ENCODE results near the gene THAP4.
"Not testable (repeated sequence)": the region's sequence is repeated elsewhere in the genome, so short reads cannot be mapped to it uniquely, and the experiment has no call there.

The THAP4 gene

GRCh38 chr2:241665731-241666440 lies 28.9 kb upstream of the THAP4 start:
- no peak for DNase-seq

DNA sequence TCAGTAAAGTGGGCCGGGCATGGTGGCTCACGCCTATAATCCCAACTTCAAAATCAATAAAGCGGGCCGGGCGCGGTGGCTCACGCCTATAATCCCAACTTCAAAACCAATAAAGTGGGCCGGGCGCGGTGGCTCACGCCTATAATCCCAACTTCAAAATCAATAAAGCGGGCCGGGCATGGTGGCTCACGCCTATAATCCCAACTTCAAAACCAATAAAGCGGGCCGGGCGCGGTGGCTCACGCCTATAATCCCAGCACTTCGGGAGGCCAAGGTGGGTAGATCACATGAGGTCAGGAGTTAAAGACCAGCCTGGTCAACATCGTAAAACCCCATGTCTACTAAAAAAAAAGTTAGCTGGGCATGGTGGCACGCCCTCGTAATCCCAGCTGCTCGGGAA lies 25.8 kb upstream of the THAP4 start:
- DNase-seq: not testable (repeated sequence)

DNA sequence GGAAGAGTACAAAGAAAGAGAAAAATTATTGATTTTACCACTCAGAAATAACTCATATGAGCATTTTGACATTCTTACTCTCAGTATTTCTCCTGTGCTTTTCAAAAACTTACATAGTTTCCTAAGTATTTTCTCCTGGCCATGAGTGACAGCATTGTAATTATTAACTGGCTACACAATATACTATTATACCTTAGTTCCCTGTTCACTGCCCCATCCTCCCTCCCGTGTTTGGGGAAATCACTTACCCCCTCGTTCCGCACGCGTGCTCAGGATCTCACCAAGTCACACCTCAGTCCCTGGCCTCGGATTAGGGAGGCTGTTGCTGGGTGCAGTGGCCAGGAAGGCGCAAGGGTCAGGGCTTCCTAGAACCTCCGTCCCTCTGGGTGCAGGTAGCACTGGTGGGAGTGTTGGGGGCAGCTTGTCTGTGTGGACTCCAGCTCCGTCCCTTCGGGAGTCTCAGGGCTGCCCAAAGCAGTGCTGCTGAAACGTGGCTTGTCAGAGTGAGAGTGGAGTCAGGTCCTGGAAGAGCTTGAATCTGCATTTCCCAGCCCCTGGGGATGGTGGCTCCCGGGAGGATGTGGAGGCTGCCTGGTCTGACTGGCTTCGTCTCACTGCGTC lies 23.7 kb upstream of the THAP4 start:
- DNase-seq: no peak

DNA sequence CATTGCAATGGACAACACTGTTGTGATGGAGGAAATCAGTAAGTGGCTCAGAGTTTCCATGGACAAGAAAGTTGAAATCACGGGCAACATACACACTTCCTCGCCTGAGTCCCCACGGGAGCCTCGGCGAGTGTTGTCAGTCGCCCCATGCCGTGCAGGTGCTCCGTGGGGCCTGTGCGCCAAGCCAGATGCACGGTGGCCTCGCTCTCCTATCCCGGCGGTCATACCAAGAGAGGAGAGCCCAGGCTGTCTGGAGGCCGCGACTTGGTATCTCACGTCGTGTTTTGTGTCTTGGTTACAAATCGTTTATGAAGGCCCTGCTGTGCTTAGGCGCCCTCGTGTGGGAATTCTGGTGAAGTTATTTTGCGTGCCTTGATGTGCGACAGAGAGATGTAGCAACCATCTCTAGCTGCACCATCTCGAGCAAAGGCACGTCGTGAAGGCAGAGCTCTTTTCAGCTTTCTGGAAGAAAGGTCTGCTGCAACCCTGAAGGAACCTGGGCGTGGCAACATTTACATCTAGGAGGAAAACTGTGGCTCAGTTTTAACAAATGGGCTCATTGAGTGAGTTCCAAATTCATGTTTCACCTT lies 22.3 kb upstream of the THAP4 start:
- DNase-seq: no peak

GRCh38 chr2:241658296-241658695 lies 21.3 kb upstream of the THAP4 start:
- DNase-seq: no peak

GRCh38 chr2:241657786-241658254 lies 20.9 kb upstream of the THAP4 start:
- DNase-seq: no peak

- DNase-seq: no peak
Observed at GRCh38 chr2:241656190-241656741, 19.3 kb upstream of the THAP4 start.

- DNase-seq: no peak
Observed at GRCh38 chr2:241655516-241656189, 18.7 kb upstream of the THAP4 start.

- DNase-seq: no peak
Observed at GRCh38 chr2:241654551-241654950, 17.6 kb upstream of the THAP4 start.

GRCh38 chr2:241653210-241653750 lies 16.3 kb upstream of the THAP4 start:
- no peak for DNase-seq

DNA sequence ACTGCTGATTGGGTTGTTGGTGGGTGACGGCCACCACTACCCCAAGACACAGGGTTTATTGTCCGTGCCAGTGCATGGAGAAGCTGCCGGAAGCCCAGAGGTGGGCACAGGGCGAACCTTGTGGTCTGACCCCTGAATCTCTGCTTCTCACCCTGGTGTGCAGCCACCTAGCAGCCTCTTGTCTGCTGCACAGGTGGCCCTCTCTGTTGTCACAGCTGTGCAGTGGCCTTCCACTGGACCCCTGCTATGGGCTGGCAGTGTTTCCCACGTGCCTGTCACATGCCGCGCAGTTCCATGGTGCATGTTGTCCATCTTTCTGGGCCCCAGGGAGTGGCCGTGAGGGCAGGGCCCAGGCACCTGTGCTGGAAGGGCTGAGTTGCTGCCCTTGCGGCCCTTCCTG lies 15.8 kb upstream of the THAP4 start:
- no peak for DNase-seq

- no peak for DNase-seq
Observed at GRCh38 chr2:241652142-241652541, 15.2 kb upstream of the THAP4 start.

DNA sequence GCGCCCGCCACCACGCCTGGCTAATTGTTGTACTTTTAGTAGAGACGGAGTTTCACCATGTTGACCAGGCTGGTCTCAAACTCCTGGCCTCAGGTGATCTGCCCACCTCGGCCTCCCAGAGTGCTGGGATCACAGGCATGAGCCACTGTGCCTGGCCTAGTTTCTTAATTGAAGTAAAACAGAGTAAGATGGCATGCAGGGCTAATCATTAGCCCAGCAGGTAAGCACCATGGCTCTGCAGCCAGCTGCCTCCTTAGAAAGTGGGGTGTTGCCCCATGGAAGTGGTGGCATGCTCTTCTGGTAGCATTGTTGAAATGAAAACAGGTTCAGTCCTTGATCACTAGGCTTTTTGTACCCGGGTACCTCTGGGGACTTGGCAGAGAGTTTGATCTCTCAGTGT lies 13.0 kb upstream of the THAP4 start:
- DNase-seq: no peak

DNA sequence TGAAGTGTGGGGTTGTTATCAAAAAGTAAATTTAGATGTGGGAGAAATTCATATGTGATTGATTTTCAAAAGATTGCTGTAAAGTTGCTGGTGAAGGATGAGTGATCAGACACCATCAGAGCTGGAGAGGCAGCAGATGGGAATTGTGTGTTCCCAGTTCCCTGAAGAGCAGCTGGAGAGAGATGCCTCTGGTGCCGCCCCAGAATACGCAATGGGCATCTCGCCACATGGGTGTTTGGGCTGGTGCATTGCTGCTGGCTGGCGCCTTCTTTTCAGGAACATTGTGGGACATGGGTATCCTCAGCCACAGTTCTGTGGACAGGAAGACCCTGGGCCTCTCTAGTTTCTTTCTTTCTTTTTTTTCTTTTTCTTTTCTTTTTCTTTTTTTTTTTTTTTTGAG lies 12.4 kb upstream of the THAP4 start:
- no peak for DNase-seq

DNA sequence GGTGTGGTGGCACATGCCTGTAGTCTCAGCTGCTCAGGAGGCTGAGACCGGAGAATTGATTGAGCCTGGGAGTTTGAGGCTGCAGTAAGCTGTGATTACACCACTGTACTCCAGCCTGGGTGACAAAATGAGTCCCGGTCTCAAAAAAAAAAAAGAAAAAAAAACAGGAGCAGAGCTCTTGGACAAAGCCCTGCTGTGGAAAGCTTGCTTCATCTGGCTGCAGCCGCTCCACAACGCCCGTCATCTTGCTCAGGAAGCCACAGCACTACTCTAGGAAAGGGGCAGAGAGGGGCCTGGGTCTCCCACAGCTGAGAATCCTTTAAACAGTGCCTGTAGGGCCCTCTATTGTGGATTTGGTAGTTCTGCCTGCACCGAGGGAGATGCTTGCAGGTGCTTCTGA lies 11.5 kb upstream of the THAP4 start:
- DNase-seq: no peak

- DNase-seq: no peak
Observed at GRCh38 chr2:241645915-241646645, 9.1 kb upstream of the THAP4 start.

DNA sequence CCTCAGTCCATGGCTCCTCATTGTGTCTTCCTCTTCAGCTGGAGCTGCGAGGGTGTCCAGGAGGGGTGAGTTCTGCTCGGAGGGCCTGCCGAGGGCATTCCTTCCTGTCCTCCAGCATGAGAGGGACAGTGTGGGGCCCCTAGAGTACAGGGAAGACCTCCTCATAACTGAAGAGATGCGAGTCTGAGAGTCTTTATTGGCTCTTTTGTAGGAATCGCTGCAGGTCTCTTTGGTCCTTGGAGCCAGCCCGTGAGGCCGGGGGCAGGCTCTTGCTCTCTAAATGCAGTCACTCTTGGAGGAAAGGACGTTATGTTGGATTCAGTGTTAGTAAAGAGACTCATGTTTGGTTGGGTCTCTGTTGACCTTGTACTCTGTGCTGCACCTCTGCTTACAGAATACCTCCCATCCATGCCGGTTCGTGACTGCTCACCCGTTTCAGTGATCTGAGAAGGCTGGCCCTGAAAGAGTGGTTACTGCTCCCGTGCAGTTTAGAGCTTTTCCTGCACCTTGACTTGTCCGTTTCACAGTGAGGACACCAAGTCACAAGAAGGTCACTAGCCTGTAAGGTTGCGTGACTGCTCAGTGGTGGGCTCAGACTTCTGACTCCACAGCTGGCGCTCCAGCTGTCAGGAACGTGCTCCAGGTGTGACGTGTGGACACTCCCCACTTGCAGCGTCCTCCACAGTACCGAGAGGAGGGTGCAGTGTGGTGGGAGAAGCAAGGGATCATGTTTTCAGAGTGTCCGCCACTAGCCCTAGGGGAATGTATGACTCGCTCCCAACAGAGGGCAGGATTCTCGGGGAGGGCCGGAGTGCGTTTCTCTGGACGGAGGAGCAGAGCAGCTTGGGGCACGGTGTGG lies 8.3 kb upstream of the THAP4 start:
- DNase-seq: no peak

GRCh38 chr2:241641631-241642030 lies 4.7 kb upstream of the THAP4 start:
- DNase-seq: no peak

- no peak for DNase-seq
Observed at GRCh38 chr2:241640165-241640795, 3.3 kb upstream of the THAP4 start.

- no peak for DNase-seq
Observed at GRCh38 chr2:241639385-241639784, 2.4 kb upstream of the THAP4 start.

DNA sequence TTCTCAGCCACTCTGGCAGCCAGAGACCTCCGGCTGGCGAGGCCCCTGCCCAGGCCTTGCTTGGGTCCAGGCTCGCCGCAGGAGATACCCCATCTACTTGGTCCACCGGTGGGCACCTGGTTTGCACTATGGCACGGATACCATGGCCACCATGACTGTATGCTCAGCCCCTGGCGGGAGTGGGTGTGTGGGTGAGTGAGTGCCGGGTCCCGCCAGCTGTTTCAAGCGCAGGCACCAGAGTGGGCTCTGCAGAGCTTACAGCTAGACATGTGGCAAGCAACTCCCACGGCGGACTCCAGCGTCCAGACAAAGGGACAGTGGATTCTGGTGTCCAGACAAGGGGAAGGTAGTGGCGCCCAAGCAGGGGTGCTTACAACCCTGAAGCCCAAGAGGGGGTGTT lies 2.0 kb upstream of the THAP4 start:
- DNase-seq: no peak

Measured in RPMI8226 (cell line).